ENCODE results near the gene OR6N2. TPM values are rescaled to one million over a fixed set of nuclear protein-coding genes. Genes with fewer than 3 reads are reported as not detected.

Gene OR6N2
- total RNA-seq (2022; extraction: Qiagen RNA extraction; ENCODE audit: low read depth): not detected in 5 replicates

DNA sequence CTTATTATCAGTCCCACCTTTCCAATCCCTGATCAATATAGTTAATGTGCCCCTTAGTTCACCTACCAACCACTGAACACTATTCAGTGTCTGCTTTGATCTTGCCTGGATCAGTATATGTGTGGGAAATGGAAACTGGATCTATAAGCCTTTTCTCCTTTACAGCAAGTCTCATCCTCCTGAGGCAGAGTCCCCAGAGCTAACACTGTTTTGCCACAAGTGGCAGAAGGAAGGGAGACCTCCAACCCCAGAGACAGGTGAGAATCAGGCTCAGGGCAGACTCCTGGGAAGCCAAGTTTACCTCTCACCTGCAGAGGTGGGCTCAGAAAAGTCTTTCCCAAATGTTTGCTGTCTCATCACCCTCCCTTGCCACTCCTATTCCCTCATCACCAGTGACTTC is at the start of gene OR6N2:
OR6N2 (minus strand) TSS at position 101 of the 400 bp plus-strand sequence. CDS start 3,569 bp downstream, outside the sequence.

GRCh38 chr1:158771950-158772866 is 8.8 kb downstream of the OR6N2 start, which contains the start of gene OR6N1:
TSS of gene OR6N1 (minus strand) at chr1:158772195. CDS start at chr1:158766682, 5,513 bp downstream.

GRCh38 chr1:158754420-158754819 is 26.6 kb downstream of the OR6N2 start, which contains the start of gene OR6K6:
TSS of gene OR6K6 (plus strand) at chr1:158754720. CDS start at chr1:158754888, 168 bp downstream.

Other genes starting within 250 kb of the OR6N2 start
- gene OR6Y1, start 226.8 kb downstream of the OR6N2 start, total RNA-seq (2022; extraction: Qiagen RNA extraction; ENCODE audit: low read depth): not detected in 5 replicates
- not detected in 5 replicates for gene OR6P1, start 210.6 kb downstream of the OR6N2 start, total RNA-seq (2022; extraction: Qiagen RNA extraction; ENCODE audit: low read depth)
- not detected in 5 replicates for gene OR10X1, start 201.3 kb downstream of the OR6N2 start, total RNA-seq (2022; extraction: Qiagen RNA extraction; ENCODE audit: low read depth)
- not detected in 5 replicates for gene OR10Z1, start 175.9 kb downstream of the OR6N2 start, total RNA-seq (2022; extraction: Qiagen RNA extraction; ENCODE audit: low read depth)
- gene SPTA1, start 94.5 kb downstream of the OR6N2 start, total RNA-seq (2022; extraction: Qiagen RNA extraction; ENCODE audit: low read depth): not detected in 5 replicates
- not detected in 5 replicates for gene OR6K2, start 80.6 kb downstream of the OR6N2 start, total RNA-seq (2022; extraction: Qiagen RNA extraction; ENCODE audit: low read depth)
- gene OR6K3, start 60.5 kb downstream of the OR6N2 start, total RNA-seq (2022; extraction: Qiagen RNA extraction; ENCODE audit: low read depth): not detected in 5 replicates
- not detected in 5 replicates for gene OR6K6, start 26.5 kb downstream of the OR6N2 start, total RNA-seq (2022; extraction: Qiagen RNA extraction; ENCODE audit: low read depth)
- not detected in 5 replicates for gene OR6N1, start 9.0 kb downstream of the OR6N2 start, total RNA-seq (2022; extraction: Qiagen RNA extraction; ENCODE audit: low read depth)
- not detected in 5 replicates for gene MNDA, start 50.1 kb upstream of the OR6N2 start, total RNA-seq (2022; extraction: Qiagen RNA extraction; ENCODE audit: low read depth)
- not detected in 5 replicates for gene PYHIN1, start 150.3 kb upstream of the OR6N2 start, total RNA-seq (2022; extraction: Qiagen RNA extraction; ENCODE audit: low read depth)
- gene IFI16, start 228.7 kb upstream of the OR6N2 start, total RNA-seq (2022; extraction: Qiagen RNA extraction; ENCODE audit: low read depth): 3.6 to 5.9 TPM (median 4.1 TPM) in 5 replicates